HG02870 (cell line): ENCODE measurements around the gene CACNG8.
"Not testable (repeated sequence)": the region's sequence is repeated elsewhere in the genome, so short reads cannot be mapped to it uniquely, and the experiment has no call there.

Source experiments
- ATAC-seq: cut with Tn5 transposase; IDR thresholded peaks from one replicate; pipeline ENCODE4 v1.9.1; 2021; ENCODE audit warnings: mild to moderate bottlenecking, moderate library complexity; ENCODE audit not compliant: unreplicated experiment

The CACNG8 gene

GRCh38 chr19:54030895-54031586, 68.3 kb downstream of the CACNG8 start:
- no peak for ATAC-seq

DNA sequence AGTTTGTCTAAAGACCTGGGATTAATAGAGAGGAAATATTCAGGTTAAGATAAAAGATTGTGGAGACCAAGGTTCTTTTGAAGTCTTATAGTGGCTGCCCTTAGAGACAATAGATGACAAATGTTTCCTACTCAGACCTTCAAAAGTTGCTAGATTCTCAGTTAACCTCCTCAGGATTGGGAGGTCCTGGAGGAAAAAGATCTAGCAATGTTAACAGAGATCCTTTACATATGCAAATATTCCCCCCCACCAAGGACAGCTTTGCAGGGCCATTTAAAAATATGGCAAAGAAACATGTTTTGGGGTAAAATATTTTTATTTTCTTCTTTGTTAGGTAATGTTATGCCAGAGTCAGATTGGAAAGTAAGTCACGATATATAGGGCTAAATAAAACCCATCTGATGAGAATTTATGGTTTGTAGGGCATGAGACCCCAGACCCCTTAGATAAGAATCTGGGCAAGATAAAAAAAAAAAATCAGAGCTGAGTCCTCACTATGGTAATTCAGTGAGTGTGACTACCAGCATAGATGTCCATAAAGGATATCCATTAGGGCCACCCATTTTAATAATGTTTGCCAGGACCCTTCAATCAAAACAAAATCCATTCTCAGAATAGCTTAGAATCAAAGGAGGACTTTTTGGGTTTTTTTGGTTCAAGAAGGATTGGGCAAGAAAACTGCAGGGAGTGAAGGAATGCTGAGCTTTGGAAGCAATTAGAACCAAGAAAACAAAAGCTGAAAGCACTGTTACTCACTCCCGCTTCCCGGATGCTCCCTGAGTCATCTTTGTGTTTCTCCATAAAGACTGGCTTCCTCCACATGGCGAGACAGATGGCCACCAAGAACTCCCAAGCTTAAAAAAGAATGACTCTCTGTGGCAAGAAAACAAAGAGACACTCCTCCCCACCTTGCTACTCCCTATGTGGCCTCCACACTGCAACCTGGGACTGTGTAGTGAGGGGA, 72.8 kb downstream of the CACNG8 start:
- ATAC-seq, result no peak

DNA sequence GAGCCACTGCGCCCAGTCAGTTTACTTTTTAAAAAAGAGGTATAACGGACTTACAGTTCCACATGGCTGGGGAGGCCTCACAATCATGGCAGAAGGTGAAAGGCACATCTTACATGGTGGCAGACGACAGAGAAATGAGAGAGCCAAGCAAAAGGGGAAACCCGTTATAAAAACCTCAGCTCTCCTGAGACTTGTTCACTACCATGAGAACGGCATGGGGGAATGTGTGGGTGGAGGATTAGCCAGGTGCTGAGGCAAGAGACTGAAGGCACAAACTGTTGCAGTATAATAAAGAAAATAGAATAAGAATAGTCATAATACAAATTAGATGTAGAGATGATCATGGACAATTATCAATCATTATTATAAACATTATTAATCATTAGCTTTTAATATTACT, 73.8 kb downstream of the CACNG8 start:
- ATAC-seq, result not testable (repeated sequence)
